ENCODE data around the gene SRBD1.

Gene SRBD1

GRCh38 chr2:45460825-45461224, 150.2 kb downstream of the SRBD1 start:
- H3K27me3 ChIP-seq (ENCODE audit: control insufficient read depth, insufficient read depth, low read length), result no peaks in the 10 kb centered on the region
- no peak overlapping the region for H3K27ac ChIP-seq (ENCODE audit: low read depth, low read length)
- peaks cover 4% of the 10 kb centered on the region for H3K4me1 ChIP-seq (ENCODE audit: control insufficient read depth, insufficient read depth, low read length)
- H3K4me3 ChIP-seq (ENCODE audit: low read length), result no peak overlapping the region
- H3K36me3 ChIP-seq (ENCODE audit: control insufficient read depth, insufficient read depth, low read length), result no peaks in the 10 kb centered on the region
- H3K9ac ChIP-seq (ENCODE audit: low read length), result no peak overlapping the region

GRCh38 chr2:45459860-45460259, 151.2 kb downstream of the SRBD1 start:
- Histone ChIP-seq H3K4me1 (ENCODE audit: control insufficient read depth, insufficient read depth, low read length) (peaks cover 4% of the 10 kb centered on the region), H3K9ac (ENCODE audit: low read length) (no peak overlapping the region), H3K27me3 (ENCODE audit: control insufficient read depth, insufficient read depth, low read length) (no peaks in the 10 kb centered on the region), H3K4me3 (ENCODE audit: low read length) (no peak overlapping the region), H3K27ac (ENCODE audit: low read depth, low read length) (no peak overlapping the region), H3K36me3 (ENCODE audit: control insufficient read depth, insufficient read depth, low read length) (no peaks in the 10 kb centered on the region)

- Histone ChIP-seq H3K4me1 (ENCODE audit: control insufficient read depth, insufficient read depth, low read length) (peaks cover 4% of the 10 kb centered on the region), H3K27me3 (ENCODE audit: control insufficient read depth, insufficient read depth, low read length) (no peaks in the 10 kb centered on the region), H3K4me3 (ENCODE audit: low read length) (no peak overlapping the region), H3K36me3 (ENCODE audit: control insufficient read depth, insufficient read depth, low read length) (no peaks in the 10 kb centered on the region), H3K27ac (ENCODE audit: low read depth, low read length) (no peak overlapping the region), H3K9ac (ENCODE audit: low read length) (no peak overlapping the region)
These were observed 152.0 kb downstream of the SRBD1 start for GRCh38 chr2:45458909-45459563.

- H3K4me1 ChIP-seq (ENCODE audit: control insufficient read depth, insufficient read depth, low read length), result peaks cover 4% of the 10 kb centered on the region
- H3K4me3 ChIP-seq (ENCODE audit: low read length), result no peak overlapping the region
- no peaks in the 10 kb centered on the region for H3K27me3 ChIP-seq (ENCODE audit: control insufficient read depth, insufficient read depth, low read length)
- no peak overlapping the region for H3K9ac ChIP-seq (ENCODE audit: low read length)
- H3K36me3 ChIP-seq (ENCODE audit: control insufficient read depth, insufficient read depth, low read length), result no peaks in the 10 kb centered on the region
- no peak overlapping the region for H3K27ac ChIP-seq (ENCODE audit: low read depth, low read length)
These were observed 153.7 kb downstream of the SRBD1 start for GRCh38 chr2:45457211-45457945.

GRCh38 chr2:45452866-45453265, 158.2 kb downstream of the SRBD1 start:
- Histone ChIP-seq H3K27me3 (ENCODE audit: control insufficient read depth, insufficient read depth, low read length) (no peaks in the 10 kb centered on the region), H3K4me1 (ENCODE audit: control insufficient read depth, insufficient read depth, low read length) (no peaks in the 10 kb centered on the region), H3K27ac (ENCODE audit: low read depth, low read length) (no peak overlapping the region), H3K4me3 (ENCODE audit: low read length) (no peak overlapping the region), H3K9ac (ENCODE audit: low read length) (no peak overlapping the region), H3K36me3 (ENCODE audit: control insufficient read depth, insufficient read depth, low read length) (no peaks in the 10 kb centered on the region)

GRCh38 chr2:45450634-45451033, 160.4 kb downstream of the SRBD1 start:
- H3K27ac ChIP-seq (ENCODE audit: low read depth, low read length), result no peak overlapping the region
- H3K36me3 ChIP-seq (ENCODE audit: control insufficient read depth, insufficient read depth, low read length), result no peaks in the 10 kb centered on the region
- H3K27me3 ChIP-seq (ENCODE audit: control insufficient read depth, insufficient read depth, low read length), result no peaks in the 10 kb centered on the region
- H3K4me3 ChIP-seq (ENCODE audit: low read length), result no peak overlapping the region
- no peaks in the 10 kb centered on the region for H3K4me1 ChIP-seq (ENCODE audit: control insufficient read depth, insufficient read depth, low read length)
- no peak overlapping the region for H3K9ac ChIP-seq (ENCODE audit: low read length)

- H3K9ac ChIP-seq (ENCODE audit: low read length), result no peak overlapping the region
These were observed 162.8 kb downstream of the SRBD1 start for GRCh38 chr2:45448217-45448616.

GRCh38 chr2:45446016-45446415, 165.1 kb downstream of the SRBD1 start:
- H3K27ac ChIP-seq (ENCODE audit: low read depth, low read length), result no peak overlapping the region
- H3K4me1 ChIP-seq (ENCODE audit: control insufficient read depth, insufficient read depth, low read length), result no peaks in the 10 kb centered on the region
- no peak overlapping the region for H3K4me3 ChIP-seq (ENCODE audit: low read length)
- no peaks in the 10 kb centered on the region for H3K36me3 ChIP-seq (ENCODE audit: control insufficient read depth, insufficient read depth, low read length)
- no peak overlapping the region for H3K9ac ChIP-seq (ENCODE audit: low read length)
- no peaks in the 10 kb centered on the region for H3K27me3 ChIP-seq (ENCODE audit: control insufficient read depth, insufficient read depth, low read length)

More at GRCh38 chr2:45448217-45448616, 162.8 kb downstream of the SRBD1 start:
- no peaks in the 10 kb centered on the region for H3K4me1 ChIP-seq (ENCODE audit: control insufficient read depth, insufficient read depth, low read length)
- no peaks in the 10 kb centered on the region for H3K27me3 ChIP-seq (ENCODE audit: control insufficient read depth, insufficient read depth, low read length)
- no peaks in the 10 kb centered on the region for H3K36me3 ChIP-seq (ENCODE audit: control insufficient read depth, insufficient read depth, low read length)
- no peak overlapping the region for H3K4me3 ChIP-seq (ENCODE audit: low read length)
- H3K27ac ChIP-seq (ENCODE audit: low read depth, low read length), result no peak overlapping the region

GRCh38 chr2:45445037-45445436, 166.0 kb downstream of the SRBD1 start:
- Histone ChIP-seq H3K27ac (ENCODE audit: low read depth, low read length) (no peak overlapping the region), H3K36me3 (ENCODE audit: control insufficient read depth, insufficient read depth, low read length) (no peaks in the 10 kb centered on the region), H3K4me1 (ENCODE audit: control insufficient read depth, insufficient read depth, low read length) (no peaks in the 10 kb centered on the region), H3K27me3 (ENCODE audit: control insufficient read depth, insufficient read depth, low read length) (no peaks in the 10 kb centered on the region), H3K9ac (ENCODE audit: low read length) (no peak overlapping the region), H3K4me3 (ENCODE audit: low read length) (no peak overlapping the region)

GRCh38 chr2:45443012-45443411, 168.1 kb downstream of the SRBD1 start:
- Histone ChIP-seq H3K27ac (ENCODE audit: low read depth, low read length) (no peak overlapping the region), H3K27me3 (ENCODE audit: control insufficient read depth, insufficient read depth, low read length) (no peaks in the 10 kb centered on the region), H3K4me1 (ENCODE audit: control insufficient read depth, insufficient read depth, low read length) (no peaks in the 10 kb centered on the region), H3K4me3 (ENCODE audit: low read length) (no peak overlapping the region), H3K9ac (ENCODE audit: low read length) (no peak overlapping the region), H3K36me3 (ENCODE audit: control insufficient read depth, insufficient read depth, low read length) (no peaks in the 10 kb centered on the region)

- Histone ChIP-seq H3K9ac (ENCODE audit: low read length) (no peak overlapping the region), H3K4me3 (ENCODE audit: low read length) (no peak overlapping the region), H3K4me1 (ENCODE audit: control insufficient read depth, insufficient read depth, low read length) (no peaks in the 10 kb centered on the region), H3K27ac (ENCODE audit: low read depth, low read length) (no peak overlapping the region), H3K36me3 (ENCODE audit: control insufficient read depth, insufficient read depth, low read length) (no peaks in the 10 kb centered on the region), H3K27me3 (ENCODE audit: control insufficient read depth, insufficient read depth, low read length) (no peaks in the 10 kb centered on the region)
These were observed 169.0 kb downstream of the SRBD1 start for GRCh38 chr2:45442026-45442425.

- H3K36me3 ChIP-seq (ENCODE audit: control insufficient read depth, insufficient read depth, low read length), result no peaks in the 10 kb centered on the region
- no peak overlapping the region for H3K4me3 ChIP-seq (ENCODE audit: low read length)
- no peaks in the 10 kb centered on the region for H3K4me1 ChIP-seq (ENCODE audit: control insufficient read depth, insufficient read depth, low read length)
- H3K27ac ChIP-seq (ENCODE audit: low read depth, low read length), result no peak overlapping the region
- no peaks in the 10 kb centered on the region for H3K27me3 ChIP-seq (ENCODE audit: control insufficient read depth, insufficient read depth, low read length)
- no peak overlapping the region for H3K9ac ChIP-seq (ENCODE audit: low read length)
These were observed 169.5 kb downstream of the SRBD1 start for GRCh38 chr2:45441571-45441970.
